ENCODE data around the gene DNAH14. TPM values are rescaled to one million over a fixed set of nuclear protein-coding genes. Genes with fewer than 3 reads are reported as not detected.

DNAH14 gene
- total and polyA plus RNA-seq, 10 of the 15 experiments (the other 5 are each of a cell fraction or from before 2014, with no cell fraction given): 2.0 to 7.9 (median 4.8) TPM

- ATAC-seq (no peak), FAIRE-seq (no peak), DNase-seq (ENCODE audit: low read depth, low spot score) (no peak)
- Histone ChIP-seq H3K4me1 (ENCODE audit: control insufficient read depth, insufficient read depth, low read length) (no peaks in the 10 kb centered on the region), H3K9ac (ENCODE audit: control insufficient read depth, insufficient read depth, low read length) (no peak overlapping the region), H3K9me3 (replicated peaks; ENCODE audit: control insufficient read depth, insufficient read depth, low read length) (no peaks in the 10 kb centered on the region; the same call in 2 of the 3 replicates), H3K36me3 (ENCODE audit: control insufficient read depth in 2 of 2, insufficient read depth in 2 of 2, low read length in 1 of 2) (no peaks in the 10 kb centered on the region), H4K20me1 (ENCODE audit: control insufficient read depth, insufficient read depth) (no peaks in the 10 kb centered on the region), H2AFZ (ENCODE audit: control insufficient read depth, low read depth, low read length) (no peak overlapping the region; the same call in 1 of the 2 replicates), H3K4me2 (ENCODE audit: control insufficient read depth, insufficient read depth) (no peak overlapping the region), H3K27ac (ENCODE audit: control insufficient read depth, insufficient read depth) (no peak overlapping the region), H3K4me3 (no peak overlapping the region), H3K27me3 (replicated peaks in 1 of 2; ENCODE audit: control insufficient read depth in 2 of 2, insufficient read depth in 2 of 2, low read length in 1 of 2) (no peaks in the 10 kb centered on the region), H3K79me2 (ENCODE audit: control insufficient read depth, insufficient read depth, low read length) (no peaks in the 10 kb centered on the region)
- SMC1A ChIA-PET (ENCODE audit: uncharacterized antibody, unreplicated experiment): interaction anchor here (1.6 kb wide), 1 partner anchor 407 kb away, joined by 5 read pairs; no protein-coding TSS in a partner anchor
- TF ChIP-seq RCOR1 (conservative IDR thresholded peaks at IDR 0.05; ENCODE audit: low read depth, low read length): no peak
- no peak for TF ChIP-seq MTA2 (IDR thresholded peaks at IDR 0.05; ENCODE audit: low read depth)
- TF ChIP-seq DPF2 (IDR thresholded peaks at IDR 0.05): no peak
- TF ChIP-seq NBN (IDR thresholded peaks at IDR 0.05): no peak
- TF ChIP-seq TBL1XR1 (IDR thresholded peaks at IDR 0.05; ENCODE audit: low read depth, low read length): no peak
- TF ChIP-seq CEBPZ (IDR thresholded peaks at IDR 0.05; ENCODE audit: low read depth, low read length): no peak
- no peak for TF ChIP-seq E2F8 (IDR thresholded peaks at IDR 0.05; ENCODE audit: low read depth, partially characterized antibody)
- no peak for TF ChIP-seq ZNF384 (IDR thresholded peaks at IDR 0.05; ENCODE audit: borderline replicate concordance, low read depth, low read length)
- no peak for TF ChIP-seq EED (IDR thresholded peaks at IDR 0.05; ENCODE audit: low read depth)
- no peak for TF ChIP-seq MXI1 (IDR thresholded peaks at IDR 0.05; ENCODE audit: low read depth, low read length)
- no peak for TF ChIP-seq SMAD1 (IDR thresholded peaks at IDR 0.05; ENCODE audit: low read depth, partially characterized antibody)
- no peak for TF ChIP-seq SMC3 (IDR thresholded peaks at IDR 0.05; ENCODE audit: borderline replicate concordance, low read length)
- TF ChIP-seq BCLAF1 (IDR thresholded peaks at IDR 0.05): no peak
- no peak for TF ChIP-seq BMI1 (IDR thresholded peaks at IDR 0.05; ENCODE audit: borderline replicate concordance)
- TF ChIP-seq LARP7 (IDR thresholded peaks at IDR 0.05): no peak
- TF ChIP-seq TCF3 (IDR thresholded peaks at IDR 0.05; ENCODE audit: borderline replicate concordance, insufficient read depth, low read depth, low read length): no peak
- TF ChIP-seq MEF2A (IDR thresholded peaks at IDR 0.05; ENCODE audit: insufficient read depth, low read depth, low read length): no peak
- intact Hi-C loops (cut with micrococcal nuclease; ENCODE audit: unreplicated experiment) (no loop called here), in situ Hi-C loops (cut with MboI) (no loop called here)
- RAD21 ChIA-PET (ENCODE audit: unreplicated experiment): interaction anchor here (1.5 kb wide), 1 partner anchor 66 kb away, joined by 3 read pairs; no protein-coding TSS in a partner anchor
- CTCF ChIA-PET: no interaction called here
- POLR2A ChIA-PET: no interaction called here
- no TSS peak for BruUV-seq (replicated peaks)
- 31% methylated on average over 4 of the region's 4 CpGs for WGBS (ENCODE audit: insufficient coverage, insufficient replicate concordance, low lambda C conversion rate, missing lambda C conversion rate)
Measured at GRCh38 chr1:224919508-224919907, 10.0 kb upstream of the DNAH14 start.

Data from GM12878 (cell line).